Renal pelvis (tissue), 4 donors: ENCODE results near the gene ZNF385C. TPM values are rescaled to one million over a fixed set of nuclear protein-coding genes. Genes with fewer than 3 reads are reported as not detected.
"Not testable (repeated sequence)": the region's sequence is repeated elsewhere in the genome, so short reads cannot be mapped to it uniquely, and the experiment has no call there.

ENCODE experiments used
- DNase-seq: peaks from one replicate; pipeline ENCODE4 v3.0.0-alpha.2; 2013
- polyA plus RNA-seq, 3 donors: library from polyadenylated mRNA; unstranded; fragments of 120-200 nt; gene quantifications; one replicate each; pipeline ENCODE4 v1.2.1, GENCODE V29; 2013; ENCODE audit not compliant: insufficient read length in 3 of 3

ZNF385C gene
- polyA plus RNA-seq, 3 donors: 6.3 to 9.0 (median 6.9) TPM

GRCh38 chr17:42020845-42021244 is 77.4 kb downstream of the ZNF385C start:
- not testable (repeated sequence) for DNase-seq

GRCh38 chr17:42019509-42020404 is 78.5 kb downstream of the ZNF385C start, which contains the start of gene NKIRAS2:
Gene NKIRAS2 (plus strand): TSS chr17:42020090. CDS start chr17:42021578, 1,488 bp downstream.
- peak; percentile 90 for DNase-seq

- no peak for DNase-seq
Observed at GRCh38 chr17:42018988-42019387, 79.3 kb downstream of the ZNF385C start.

GRCh38 chr17:42018339-42018738 is 79.9 kb downstream of the ZNF385C start:
- no peak for DNase-seq

- DNase-seq: no peak
Observed at GRCh38 chr17:42017866-42018200, 80.4 kb downstream of the ZNF385C start.

GRCh38 chr17:42016941-42017865 is 81.1 kb downstream of the ZNF385C start, which contains the start of gene DNAJC7:
Gene DNAJC7 (minus strand): TSS chr17:42017439. CDS start chr17:42017416, 23 bp downstream.
- peak; percentile 94 for DNase-seq

- DNase-seq: no peak
Observed at GRCh38 chr17:42016411-42016831, 81.9 kb downstream of the ZNF385C start.

- DNase-seq: not testable (repeated sequence)
Observed at GRCh38 chr17:42013740-42014139, 84.5 kb downstream of the ZNF385C start.

GRCh38 chr17:42012363-42012762 is 85.9 kb downstream of the ZNF385C start:
- DNase-seq: not testable (repeated sequence)

GRCh38 chr17:42010898-42011516 is 87.3 kb downstream of the ZNF385C start:
- DNase-seq: no peak

GRCh38 chr17:42010266-42010680 is 88.0 kb downstream of the ZNF385C start:
- DNase-seq: not testable (repeated sequence)

GRCh38 chr17:42009170-42009569 is 89.1 kb downstream of the ZNF385C start:
- DNase-seq: no peak

GRCh38 chr17:42005166-42005565 is 93.1 kb downstream of the ZNF385C start:
- DNase-seq: no peak

GRCh38 chr17:42002792-42003301 is 95.4 kb downstream of the ZNF385C start:
- no peak for DNase-seq

GRCh38 chr17:42002175-42002791 is 96.0 kb downstream of the ZNF385C start:
- DNase-seq: no peak

GRCh38 chr17:42001729-42002128 is 96.5 kb downstream of the ZNF385C start:
- DNase-seq: no peak

- no peak for DNase-seq
Observed at GRCh38 chr17:42000413-42001133, 97.7 kb downstream of the ZNF385C start.

- no peak for DNase-seq
Observed at GRCh38 chr17:41998497-41998896, 99.8 kb downstream of the ZNF385C start.

GRCh38 chr17:41996855-41997164 is 101.5 kb downstream of the ZNF385C start:
- no peak for DNase-seq

GRCh38 chr17:41992576-41992975 is 105.7 kb downstream of the ZNF385C start:
- DNase-seq: no peak
